ENCODE results near the gene CPT1A.

CPT1A gene

GRCh38 chr11:68782711-68783110 lies 59.0 kb downstream of the CPT1A start:
- intact Hi-C loops (cut with DNase I; ENCODE audit: low total_unique reads) = no loop called here
- Histone ChIP-seq H3K27me3 (no peaks in the 10 kb centered on the region), H3K4me1 (no peaks in the 10 kb centered on the region), H3K4me3 (no peak overlapping the region), H3K9me3 (no peaks in the 10 kb centered on the region), H3K36me3 (peaks cover 65 to 100% (median 98%) of the 10 kb centered on the region in 3 donors), H3K27ac (no peak overlapping the region)
- DNase-seq = no peak
- TF ChIP-seq CTCF (IDR thresholded peaks at IDR 0.05) = no peak

GRCh38 chr11:68780829-68781228 lies 60.9 kb downstream of the CPT1A start:
- Histone ChIP-seq H3K9me3 (no peaks in the 10 kb centered on the region), H3K36me3 (peaks cover 83 to 100% (median 99%) of the 10 kb centered on the region in 3 donors), H3K4me1 (no peaks in the 10 kb centered on the region), H3K27ac (no peak overlapping the region), H3K4me3 (no peak overlapping the region), H3K27me3 (no peaks in the 10 kb centered on the region)
- TF ChIP-seq CTCF (IDR thresholded peaks at IDR 0.05) = no peak
- DNase-seq = no peak
- intact Hi-C loops (cut with DNase I; ENCODE audit: low total_unique reads) = no loop called here

GRCh38 chr11:68778205-68778604 lies 63.5 kb downstream of the CPT1A start:
- no peak for TF ChIP-seq CTCF (IDR thresholded peaks at IDR 0.05)
- Histone ChIP-seq H3K4me3 (no peak overlapping the region), H3K36me3 (peaks cover 93 to 100% (median 99%) of the 10 kb centered on the region in 3 donors), H3K27ac (no peak overlapping the region), H3K4me1 (no peaks in the 10 kb centered on the region), H3K9me3 (no peaks in the 10 kb centered on the region), H3K27me3 (no peaks in the 10 kb centered on the region)
- DNase-seq = no peak
- intact Hi-C loops (cut with DNase I; ENCODE audit: low total_unique reads) = no loop called here

- no peaks in the 10 kb centered on the region for H3K4me1 ChIP-seq
- no peaks in the 10 kb centered on the region for H3K9me3 ChIP-seq
- H3K27ac ChIP-seq = no peak overlapping the region
- intact Hi-C loops (cut with DNase I; ENCODE audit: low total_unique reads) = no loop called here
- no peak for DNase-seq
- no peak overlapping the region for H3K4me3 ChIP-seq
- TF ChIP-seq CTCF (IDR thresholded peaks at IDR 0.05) = no peak
- H3K36me3 ChIP-seq = peaks cover 99 to 100% (median 99%) of the 10 kb centered on the region in 3 donors
- H3K27me3 ChIP-seq = no peaks in the 10 kb centered on the region
Measured at GRCh38 chr11:68776442-68777235, 65.1 kb downstream of the CPT1A start.

GRCh38 chr11:68775951-68776388 lies 65.7 kb downstream of the CPT1A start:
- Histone ChIP-seq H3K9me3 (no peaks in the 10 kb centered on the region), H3K4me3 (no peak overlapping the region), H3K27ac (no peak overlapping the region), H3K4me1 (no peaks in the 10 kb centered on the region), H3K27me3 (no peaks in the 10 kb centered on the region), H3K36me3 (peaks cover 99 to 100% (median 99%) of the 10 kb centered on the region in 3 donors)
- TF ChIP-seq CTCF (IDR thresholded peaks at IDR 0.05) = no peak
- intact Hi-C loops (cut with DNase I; ENCODE audit: low total_unique reads) = no loop called here
- no peak for DNase-seq
